ENCODE data around the gene ERVMER34-1. TPM values are rescaled to one million over a fixed set of nuclear protein-coding genes. Genes with fewer than 3 reads are reported as not detected.

Gene ERVMER34-1
- total and polyA plus RNA-seq, 2 experiments from 2014 or later: 2.9 to 3.4 TPM

DNA sequence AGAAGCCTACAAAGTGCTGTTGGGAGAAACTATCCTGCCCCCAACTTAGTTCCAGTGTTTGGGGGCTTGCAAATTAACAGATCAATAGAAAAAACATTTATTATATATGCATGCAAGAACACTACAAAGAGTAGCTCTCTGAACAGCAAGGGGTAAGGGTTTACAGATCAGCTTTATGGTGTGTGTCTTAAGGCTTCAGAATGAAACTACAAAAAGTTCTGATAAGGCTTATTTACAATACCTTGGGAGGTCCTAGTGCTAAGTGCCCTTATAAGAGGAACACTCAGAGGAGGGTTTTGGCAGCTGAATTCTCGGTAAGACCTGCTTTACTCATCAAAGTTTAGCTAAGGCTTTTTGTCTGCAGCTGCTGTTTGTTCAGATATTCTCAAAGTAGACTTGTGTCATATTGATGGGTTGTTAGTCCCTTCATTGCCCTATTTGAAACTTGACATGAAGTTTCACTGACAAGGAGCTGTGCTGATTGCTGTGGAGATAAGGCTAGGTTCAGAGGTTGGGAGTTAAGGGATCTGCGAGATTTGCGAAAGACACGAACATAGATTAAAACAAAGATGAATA lies 7.7 kb downstream of the ERVMER34-1 start:
- peaks cover 3% of the 10 kb centered on the region for H3K4me1 ChIP-seq (ENCODE audit: low read depth)
- no peak overlapping the region for H3K27ac ChIP-seq
- DNase-seq (ENCODE audit: low read depth in 1 of 2, low spot score in 1 of 2): no peak
- H3K4me3 ChIP-seq: no peak overlapping the region
- no peaks in the 10 kb centered on the region for H3K36me3 ChIP-seq
- no peaks in the 10 kb centered on the region for H3K9me3 ChIP-seq (ENCODE audit: low read depth)
- no peaks in the 10 kb centered on the region for H3K27me3 ChIP-seq
- TF ChIP-seq, protein P1, sequence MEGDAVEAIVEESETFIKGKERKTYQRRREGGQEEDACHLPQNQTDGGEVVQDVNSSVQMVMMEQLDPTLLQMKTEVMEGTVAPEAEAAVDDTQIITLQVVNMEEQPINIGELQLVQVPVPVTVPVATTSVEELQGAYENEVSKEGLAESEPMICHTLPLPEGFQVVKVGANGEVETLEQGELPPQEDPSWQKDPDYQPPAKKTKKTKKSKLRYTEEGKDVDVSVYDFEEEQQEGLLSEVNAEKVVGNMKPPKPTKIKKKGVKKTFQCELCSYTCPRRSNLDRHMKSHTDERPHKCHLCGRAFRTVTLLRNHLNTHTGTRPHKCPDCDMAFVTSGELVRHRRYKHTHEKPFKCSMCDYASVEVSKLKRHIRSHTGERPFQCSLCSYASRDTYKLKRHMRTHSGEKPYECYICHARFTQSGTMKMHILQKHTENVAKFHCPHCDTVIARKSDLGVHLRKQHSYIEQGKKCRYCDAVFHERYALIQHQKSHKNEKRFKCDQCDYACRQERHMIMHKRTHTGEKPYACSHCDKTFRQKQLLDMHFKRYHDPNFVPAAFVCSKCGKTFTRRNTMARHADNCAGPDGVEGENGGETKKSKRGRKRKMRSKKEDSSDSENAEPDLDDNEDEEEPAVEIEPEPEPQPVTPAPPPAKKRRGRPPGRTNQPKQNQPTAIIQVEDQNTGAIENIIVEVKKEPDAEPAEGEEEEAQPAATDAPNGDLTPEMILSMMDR (IDR thresholded peaks at IDR 0.05; ENCODE audit: low read depth, low read length): no peak

DNA sequence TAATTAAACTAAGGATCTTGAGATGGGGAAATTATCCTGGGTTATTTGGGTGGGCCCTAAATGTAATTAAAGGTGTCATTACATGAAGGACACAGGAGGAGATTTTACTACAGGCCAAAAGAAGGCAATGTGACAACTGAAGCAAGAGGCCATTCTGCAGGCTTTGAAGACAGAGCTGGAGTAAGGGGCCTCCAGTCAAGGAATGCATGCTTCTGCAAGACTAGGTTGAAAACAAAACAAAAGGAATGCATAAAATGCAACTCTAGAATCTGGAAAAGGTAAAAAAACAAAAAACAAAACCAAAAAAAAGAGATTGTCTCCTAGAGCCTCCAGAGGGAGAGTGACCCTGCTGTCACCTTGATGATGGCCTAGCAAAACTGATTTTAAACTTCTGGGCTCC lies 21.6 kb downstream of the ERVMER34-1 start:
- Histone ChIP-seq H3K4me3 (no peak overlapping the region), H3K27ac (no peak overlapping the region), H3K4me1 (ENCODE audit: low read depth) (no peaks in the 10 kb centered on the region), H3K27me3 (no peaks in the 10 kb centered on the region), H3K9me3 (ENCODE audit: low read depth) (no peaks in the 10 kb centered on the region), H3K36me3 (no peaks in the 10 kb centered on the region)
- no peak for DNase-seq (ENCODE audit: low read depth in 1 of 2, low spot score in 1 of 2)
- TF ChIP-seq, protein P1 (IDR thresholded peaks at IDR 0.05; ENCODE audit: low read depth, low read length): no peak

DNA sequence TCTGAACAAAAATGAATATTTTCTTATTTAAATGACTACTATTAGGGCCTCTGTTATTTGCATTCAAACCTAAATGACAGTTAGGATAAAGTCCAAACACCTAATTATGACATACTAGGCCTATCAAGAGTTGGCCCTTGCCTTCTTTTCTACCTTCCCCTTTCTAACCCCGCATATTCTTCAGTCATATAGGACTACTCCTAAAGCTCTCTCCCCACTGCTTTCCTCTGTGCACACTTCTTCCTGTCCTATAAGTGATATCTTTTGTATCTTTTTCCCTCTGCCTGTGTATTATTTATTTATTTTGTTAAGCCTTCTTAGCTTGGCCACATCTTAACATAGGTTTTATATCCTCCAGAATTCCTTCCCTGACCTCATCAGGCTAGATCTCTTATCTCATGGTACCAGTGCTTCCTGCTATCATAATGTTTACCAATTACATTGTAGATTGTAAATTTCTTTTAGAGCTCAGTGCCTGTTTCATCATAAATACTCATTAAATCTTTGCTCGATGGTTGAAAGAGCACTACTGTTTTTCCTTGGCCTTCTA lies 22.5 kb downstream of the ERVMER34-1 start:
- TF ChIP-seq, protein P1 (IDR thresholded peaks at IDR 0.05; ENCODE audit: low read depth, low read length): no peak
- no peaks in the 10 kb centered on the region for H3K27me3 ChIP-seq
- no peak overlapping the region for H3K27ac ChIP-seq
- no peak overlapping the region for H3K4me3 ChIP-seq
- no peaks in the 10 kb centered on the region for H3K9me3 ChIP-seq (ENCODE audit: low read depth)
- no peaks in the 10 kb centered on the region for H3K4me1 ChIP-seq (ENCODE audit: low read depth)
- H3K36me3 ChIP-seq: no peaks in the 10 kb centered on the region
- no peak for DNase-seq (ENCODE audit: low read depth in 1 of 2, low spot score in 1 of 2)

DNA sequence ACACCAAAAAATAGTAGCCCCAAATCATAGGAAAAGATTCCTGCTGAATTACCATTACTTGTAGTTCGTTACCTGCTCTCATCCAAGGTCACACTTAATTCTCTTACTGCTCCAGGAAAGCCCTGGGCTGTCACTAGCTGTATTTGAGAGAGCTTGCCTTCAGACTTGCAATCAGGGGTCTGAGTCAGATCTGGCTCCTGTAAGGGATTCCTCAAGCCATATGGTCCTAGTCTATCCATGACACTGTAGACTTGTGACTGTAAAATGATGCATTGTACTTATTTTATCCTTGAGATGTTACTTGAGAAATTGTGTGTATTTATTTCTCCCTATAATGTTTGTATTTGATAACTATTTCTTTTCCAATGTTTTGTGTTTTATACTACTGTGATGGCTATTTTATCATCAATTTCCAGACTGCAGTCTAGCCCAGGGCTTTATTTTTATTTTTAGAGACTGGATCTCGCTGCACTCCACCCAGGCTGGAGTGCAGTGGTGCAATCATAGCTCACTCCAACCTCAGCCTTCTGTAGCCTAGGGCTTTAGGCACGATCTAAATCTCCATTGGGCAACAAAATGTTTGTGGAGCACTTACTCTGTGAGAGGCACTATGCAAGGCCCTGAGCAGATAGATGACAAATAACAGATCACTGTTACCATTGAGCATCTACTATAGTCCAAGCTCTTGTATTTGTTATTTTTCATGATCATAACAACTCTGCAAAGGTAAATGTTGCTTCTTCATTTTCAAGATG lies 24.2 kb downstream of the ERVMER34-1 start:
- Histone ChIP-seq H3K36me3 (no peaks in the 10 kb centered on the region), H3K4me3 (no peak overlapping the region), H3K27ac (no peak overlapping the region), H3K4me1 (ENCODE audit: low read depth) (peaks cover 5% of the 10 kb centered on the region), H3K9me3 (ENCODE audit: low read depth) (no peaks in the 10 kb centered on the region), H3K27me3 (no peaks in the 10 kb centered on the region)
- TF ChIP-seq, protein P1 (IDR thresholded peaks at IDR 0.05; ENCODE audit: low read depth, low read length): no peak
- no peak for DNase-seq (ENCODE audit: low read depth in 1 of 2, low spot score in 1 of 2)

DNA sequence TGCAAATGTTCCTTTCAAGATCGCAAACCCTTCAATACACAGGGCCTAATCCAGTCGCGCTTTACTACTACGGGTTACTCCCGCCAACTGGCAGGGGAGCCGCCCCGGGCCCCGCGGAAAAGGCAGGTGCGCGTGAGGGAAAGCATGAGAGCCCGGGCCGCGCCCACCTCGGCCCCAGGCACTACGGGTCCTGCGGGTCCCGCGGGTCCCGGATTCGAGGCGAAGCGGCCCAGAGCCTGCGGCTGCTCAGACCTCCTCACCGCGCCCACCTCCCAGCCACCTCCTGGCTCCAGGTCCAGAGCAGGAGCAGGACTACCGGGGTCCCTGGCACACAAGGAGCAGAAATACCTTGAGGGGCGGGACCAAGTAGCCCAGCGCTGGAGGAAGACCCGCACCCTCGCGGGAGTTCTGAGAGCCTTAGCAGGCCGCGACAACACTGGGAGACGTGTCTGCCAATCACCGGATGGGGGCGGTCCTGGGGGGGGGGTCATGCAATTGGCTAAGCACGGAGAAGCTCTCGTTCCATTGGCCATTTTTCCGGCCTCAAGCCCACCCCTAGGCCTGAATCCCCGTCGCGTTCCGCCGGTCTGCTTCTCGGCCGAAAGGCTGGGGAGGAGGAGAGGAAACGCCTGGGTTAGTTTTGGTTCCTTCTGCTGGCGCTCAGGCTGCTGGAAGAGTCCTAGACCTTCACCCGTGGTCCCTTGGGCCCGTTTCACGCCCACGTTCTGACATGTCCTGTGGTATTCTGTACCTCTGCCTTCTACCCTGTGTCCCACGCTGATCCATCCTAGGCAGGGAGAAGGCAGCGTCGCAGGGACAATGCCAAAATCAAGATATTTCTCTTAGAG lies 29.0 kb downstream of the ERVMER34-1 start:
- H3K36me3 ChIP-seq: peaks cover 9% of the 10 kb centered on the region
- H3K9me3 ChIP-seq (ENCODE audit: low read depth): no peaks in the 10 kb centered on the region
- H3K4me1 ChIP-seq (ENCODE audit: low read depth): peaks cover 5% of the 10 kb centered on the region
- H3K27me3 ChIP-seq: no peaks in the 10 kb centered on the region
- peak overlapping the region; percentile 51 for H3K4me3 ChIP-seq
- peak; percentile 97 to 99 for DNase-seq (ENCODE audit: low read depth in 1 of 2, low spot score in 1 of 2)
- peak overlapping the region; percentile 80 for H3K27ac ChIP-seq
- TF ChIP-seq, protein P1 (IDR thresholded peaks at IDR 0.05; ENCODE audit: low read depth, low read length): no peak
